HG02970 (cell line): ENCODE data around the gene COL5A1.

ENCODE experiments used
- ATAC-seq: cut with Tn5 transposase; IDR thresholded peaks from one replicate; pipeline ENCODE4 v1.9.1; 2021; ENCODE audit warnings: mild to moderate bottlenecking, moderate library complexity, moderate number of reproducible peaks; ENCODE audit not compliant: unreplicated experiment, low FRiP score

The COL5A1 gene

GRCh38 chr9:134735441-134736175, 94.0 kb downstream of the COL5A1 start:
- no peak for ATAC-seq

GRCh38 chr9:134736791-134737497, 95.3 kb downstream of the COL5A1 start:
- ATAC-seq = no peak

GRCh38 chr9:134737842-134738580, 96.4 kb downstream of the COL5A1 start:
- no peak for ATAC-seq

GRCh38 chr9:134738869-134739659, 97.5 kb downstream of the COL5A1 start:
- ATAC-seq = no peak

GRCh38 chr9:134739660-134739968, 98.0 kb downstream of the COL5A1 start:
- ATAC-seq = no peak

GRCh38 chr9:134740071-134740470, 98.5 kb downstream of the COL5A1 start:
- ATAC-seq = no peak

GRCh38 chr9:134741846-134742245, 100.2 kb downstream of the COL5A1 start:
- ATAC-seq = no peak

GRCh38 chr9:134742822-134743535, 101.4 kb downstream of the COL5A1 start:
- ATAC-seq = no peak

GRCh38 chr9:134743853-134744252, 102.2 kb downstream of the COL5A1 start:
- no peak for ATAC-seq

- no peak for ATAC-seq
Observed at GRCh38 chr9:134744385-134745295, 103.0 kb downstream of the COL5A1 start.

- no peak for ATAC-seq
Observed at GRCh38 chr9:134747951-134748489, 106.4 kb downstream of the COL5A1 start.

GRCh38 chr9:134748591-134748990, 107.0 kb downstream of the COL5A1 start:
- ATAC-seq = no peak

GRCh38 chr9:134750450-134751155, 109.0 kb downstream of the COL5A1 start:
- ATAC-seq = no peak

- no peak for ATAC-seq
Observed at GRCh38 chr9:134751622-134752021, 110.0 kb downstream of the COL5A1 start.

GRCh38 chr9:134752471-134753168, 111.0 kb downstream of the COL5A1 start:
- no peak for ATAC-seq

GRCh38 chr9:134753191-134753590, 111.6 kb downstream of the COL5A1 start:
- ATAC-seq = no peak

- ATAC-seq = no peak
Observed at GRCh38 chr9:134755221-134755907, 113.8 kb downstream of the COL5A1 start.
